IMR-90 (cell line): ENCODE results near the gene CSNK2A2. TPM values are rescaled to one million over a fixed set of nuclear protein-coding genes. Genes with fewer than 3 reads are reported as not detected.

Experiments used
- ATAC-seq: fragments of 200-7000 bp; cut with Tn5 transposase; 2 replicates; pipeline ENCODE4 v1.9.1; 2020; ENCODE audit warnings: low read depth, mild to moderate bottlenecking, moderate library complexity
- BruUV-seq: library from RNA; stranded (reverse); fragments of 400-500 nt; replicated peaks from 2 replicates; lab custom pipeline; 2021; lab: Mats Ljungman, UMichigan
- CTCF ChIA-PET: fragments of 300-600 bp; formaldehyde crosslinking; extraction: SDS; loops from one replicate; lab custom pipeline; 2021; ENCODE audit warnings: antibody characterized with exemption; lab: Yijun Ruan, JAX
- POLR2A ChIA-PET: fragments of 300-600 bp; sonication (Branson Sonifier 250); formaldehyde crosslinking; loops from one replicate; lab custom pipeline; 2022; ENCODE audit warnings: antibody characterized with exemption; ENCODE audit not compliant: unreplicated experiment; lab: Charles Lee
- DNase-seq: peaks from one replicate; pipeline ENCODE4 v3.0.0; 2013
- H2AFZ ChIP-seq: replicated peaks from 2 replicates; pipeline ENCODE3; 2013; ENCODE audit warnings: low read length, mild to moderate bottlenecking; ENCODE audit not compliant: poor library complexity
- H2AK5ac ChIP-seq: 2 replicates; pipeline ENCODE4 v1.6.1; 2013; ENCODE audit warnings: low read depth, low read length, inconsistent platforms
- H2AK9ac ChIP-seq: replicated peaks from 2 replicates; pipeline ENCODE3; 2013; ENCODE audit warnings: mild to moderate bottlenecking, low read depth, low read length, moderate library complexity; ENCODE audit not compliant: poor library complexity
- H2BK120ac ChIP-seq: 2 replicates; pipeline ENCODE4 v1.6.1; 2013; ENCODE audit warnings: low read depth, low read length, inconsistent platforms
- H2BK15ac ChIP-seq: 3 replicates; pipeline ENCODE4 v1.6.1; 2013; ENCODE audit warnings: low read depth, low read length, inconsistent platforms
- H2BK20ac ChIP-seq: 2 replicates; pipeline ENCODE4 v1.6.1; 2013; ENCODE audit warnings: low read depth, mild to moderate bottlenecking, inconsistent platforms, low read length, moderate library complexity
- H2BK5ac ChIP-seq: 2 replicates; pipeline ENCODE4 v1.6.1; 2013; ENCODE audit warnings: mild to moderate bottlenecking, low read depth, low read length, inconsistent platforms; ENCODE audit not compliant: poor library complexity, severe bottlenecking
- H3K14ac ChIP-seq: replicated peaks from 2 replicates; pipeline ENCODE4 v1.6.1; 2013; ENCODE audit warnings: low read depth, low read length, inconsistent platforms
- H3K18ac ChIP-seq: 2 replicates; pipeline ENCODE4 v1.6.1; 2013; ENCODE audit warnings: low read depth, low read length, control low read depth
- H3K23ac ChIP-seq: 2 replicates; pipeline ENCODE4 v1.6.1; 2013; ENCODE audit warnings: low read depth, low read length, inconsistent platforms
- H3K27ac ChIP-seq: 2 replicates; pipeline ENCODE4 v1.5.1; 2013; ENCODE audit warnings: mild to moderate bottlenecking, control low read depth, low read length; ENCODE audit not compliant: insufficient read depth
- H3K27me3 ChIP-seq: 2 replicates; pipeline ENCODE4 v1.6.1; 2013; ENCODE audit warnings: low read length; ENCODE audit not compliant: control insufficient read depth, insufficient read depth
- H3K36me3 ChIP-seq: 2 replicates; pipeline ENCODE4 v1.6.1; 2013; ENCODE audit warnings: low read length, mixed read lengths; ENCODE audit not compliant: control insufficient read depth, insufficient read depth
- H3K4ac ChIP-seq: 2 replicates; pipeline ENCODE4 v1.6.1; 2013; ENCODE audit warnings: low read depth, low read length, inconsistent platforms
- H3K4me1 ChIP-seq: 2 replicates; pipeline ENCODE4 v1.6.1; 2013; ENCODE audit warnings: low read length, mixed read lengths; ENCODE audit not compliant: control insufficient read depth, insufficient read depth
- H3K4me2 ChIP-seq: 2 replicates; pipeline ENCODE4 v1.6.1; 2013; ENCODE audit warnings: low read depth, mild to moderate bottlenecking, control low read depth, low read length, moderate library complexity
- H3K4me3 ChIP-seq: 2 replicates; pipeline ENCODE4 v1.5.1; 2013; ENCODE audit warnings: low read depth, mild to moderate bottlenecking, control low read depth, low read length, moderate library complexity; ENCODE audit not compliant: insufficient read depth
- H3K56ac ChIP-seq: 2 replicates; pipeline ENCODE4 v1.6.1; 2013; ENCODE audit warnings: low read length, inconsistent platforms; ENCODE audit not compliant: insufficient read depth; ENCODE audit errors: extremely low read depth
- H3K79me1 ChIP-seq, 2 experiments: 2 replicates each; pipeline ENCODE4 v1.6.1; 2013; ENCODE audit warnings: low read length in 2 of 2, inconsistent platforms in 1 of 2, low read depth in 1 of 2
- H3K9ac ChIP-seq: 2 replicates; pipeline ENCODE4 v1.6.1; 2013; ENCODE audit warnings: low read depth, low read length, control low read depth
- H3K9me1 ChIP-seq: 2 replicates; pipeline ENCODE4 v1.6.1; 2013; ENCODE audit warnings: low read length, inconsistent platforms; ENCODE audit not compliant: insufficient read depth
- H3K9me3 ChIP-seq: 2 replicates; pipeline ENCODE4 v1.6.1; 2013; ENCODE audit warnings: low read length; ENCODE audit not compliant: control insufficient read depth, insufficient read depth
- H4K20me1 ChIP-seq: 2 replicates; pipeline ENCODE4 v1.6.1; 2013; ENCODE audit warnings: low read length, inconsistent platforms; ENCODE audit not compliant: insufficient read depth
- H4K5ac ChIP-seq: 2 replicates; pipeline ENCODE4 v1.6.1; 2013; ENCODE audit warnings: mild to moderate bottlenecking, low read depth, low read length, control low read depth
- H4K8ac ChIP-seq, 2 experiments: 2 replicates each; pipeline ENCODE4 v1.6.1; 2013; ENCODE audit warnings: low read depth in 2 of 2, low read length in 2 of 2, control low read depth in 1 of 2, inconsistent platforms in 1 of 2
- H4K91ac ChIP-seq: 2 replicates; pipeline ENCODE4 v1.6.1; 2013; ENCODE audit warnings: low read depth, low read length, inconsistent platforms; ENCODE audit not compliant: insufficient read depth
- RCOR1 ChIP-seq: IDR thresholded peaks from 2 replicates; pipeline ENCODE4 v1.6.1; 2012; ENCODE audit warnings: mild to moderate bottlenecking, low read length, improper control_type of control experiment; ENCODE audit not compliant: insufficient replicate concordance
- WGBS, 2 experiments: methylation state at CpG; one replicate each; pipeline versions ENCODE4 v1.1.5 to v1.1.7; 2013; ENCODE audit warnings: missing lambda C conversion rate in 2 of 2; ENCODE audit not compliant: insufficient read length in 1 of 2; ENCODE audit errors: extremely low coverage in 2 of 2; 5-methylcytosine and 5-hydroxymethylcytosine counted together
- dilution Hi-C: fragments of 300-500 bp; cut with HindIII; formaldehyde crosslinking; loops from one replicate; pipeline ENCODE4 v1.14.3; 2018; ENCODE audit warnings: low sequenced_read_pairs; ENCODE audit not compliant: unreplicated experiment
- in situ Hi-C: fragments of 300-500 bp; cut with MboI; formaldehyde crosslinking; loops from 3 replicates; pipeline ENCODE4 v1.14.3; 2019; ENCODE audit warnings: low sequenced_read_pairs, inconsistent platforms, mixed read lengths
- intact Hi-C: fragments of 100-400 bp; cut with micrococcal nuclease; formaldehyde crosslinking; loops from 2 replicates; pipeline ENCODE4 v1.10.0; 2022
- polyA plus RNA-seq, 3 experiments: library from polyadenylated mRNA; depleted of rRNA; stranded (reverse); fragments of >200 nt; gene quantifications; 2 replicates each; pipeline ENCODE4 v1.2.3, GENCODE V29; 2012; ENCODE audit warnings: low replicate concordance in 1 of 3
- total RNA-seq: library from RNA; depleted of rRNA; stranded (reverse); fragments of >200 nt; gene quantifications from 2 replicates; pipeline ENCODE4 v1.2.3, GENCODE V29; 2012
- TF ChIP-seq, protein P1 (sequence below): fragments of 150-350 bp; IDR thresholded peaks from 2 replicates; pipeline ENCODE4 v1.6.1; 2016; ENCODE audit warnings: low read depth, mild to moderate bottlenecking, low read length, moderate library complexity, borderline replicate concordance

Gene CSNK2A2
- total and polyA plus RNA-seq, 2 of the 4 experiments (the other 2 are of a cell fraction): 15.6 to 27.5 TPM

GRCh38 chr16:58110571-58111301 is 87.2 kb downstream of the CSNK2A2 start:
- no peak overlapping the region for H3K4me3 ChIP-seq
- peak overlapping the region; percentile 34 for H2AFZ ChIP-seq
- no peak overlapping the region for H3K4me2 ChIP-seq
- H2BK5ac ChIP-seq: no peak overlapping the region
- no peak overlapping the region for H2AK9ac ChIP-seq
- H3K18ac ChIP-seq: no peak overlapping the region
- in situ Hi-C loops (loop anchor here (25.0 kb wide), 1 partner anchor 198 kb away; no protein-coding TSS in a partner anchor), dilution Hi-C loops (no loop called here), intact Hi-C loops (no loop called here)
- DNase-seq (peak; percentile 44), ATAC-seq (peak; percentile 77)
- 19% methylated on average over 3 of the region's 12 CpGs; no CpG with 5 or more reads in 1 of the 2 experiments for WGBS, 2 experiments
- no peak overlapping the region for H3K56ac ChIP-seq
- H3K4me1 ChIP-seq: peaks cover 7% of the 10 kb centered on the region; the same call in 1 of the 2 replicates
- H4K91ac ChIP-seq: no peak overlapping the region
- H3K14ac ChIP-seq: no peak overlapping the region
- no peak overlapping the region for H2BK120ac ChIP-seq
- H3K9me3 ChIP-seq: no peaks in the 10 kb centered on the region
- H3K9ac ChIP-seq: no peak overlapping the region
- no peaks in the 10 kb centered on the region for H3K27me3 ChIP-seq
- H2AK5ac ChIP-seq: no peak overlapping the region
- H3K4ac ChIP-seq: no peak overlapping the region
- peaks cover 7% of the 10 kb centered on the region; the same call in 1 of the 2 replicates for H4K20me1 ChIP-seq
- H3K36me3 ChIP-seq: peaks cover 15% of the 10 kb centered on the region
- H4K5ac ChIP-seq: no peak overlapping the region
- H2BK15ac ChIP-seq: no peak overlapping the region
- no peaks in the 10 kb centered on the region for H3K79me1 ChIP-seq
- peak; percentile 33 for TF ChIP-seq RCOR1
- TF ChIP-seq, protein P1, sequence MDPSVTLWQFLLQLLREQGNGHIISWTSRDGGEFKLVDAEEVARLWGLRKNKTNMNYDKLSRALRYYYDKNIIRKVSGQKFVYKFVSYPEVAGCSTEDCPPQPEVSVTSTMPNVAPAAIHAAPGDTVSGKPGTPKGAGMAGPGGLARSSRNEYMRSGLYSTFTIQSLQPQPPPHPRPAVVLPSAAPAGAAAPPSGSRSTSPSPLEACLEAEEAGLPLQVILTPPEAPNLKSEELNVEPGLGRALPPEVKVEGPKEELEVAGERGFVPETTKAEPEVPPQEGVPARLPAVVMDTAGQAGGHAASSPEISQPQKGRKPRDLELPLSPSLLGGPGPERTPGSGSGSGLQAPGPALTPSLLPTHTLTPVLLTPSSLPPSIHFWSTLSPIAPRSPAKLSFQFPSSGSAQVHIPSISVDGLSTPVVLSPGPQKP: no peak
- H3K9me1 ChIP-seq: peaks cover 11% of the 10 kb centered on the region
- no peak overlapping the region for H3K23ac ChIP-seq
- ChIA-PET CTCF (no interaction called here), POLR2A (no interaction called here)
- H4K8ac ChIP-seq: no peak overlapping the region
- no TSS peak for BruUV-seq
- no peak overlapping the region for H2BK20ac ChIP-seq
- no peak overlapping the region for H3K27ac ChIP-seq
